Loucy (cell line): ENCODE measurements around the gene KCNK7.

Source experiments
- H2AFZ ChIP-seq: fragments of 200-600 bp; sonication (generic); 2 replicates; pipeline ENCODE4 v1.6.0; 2016; ENCODE audit warnings: antibody characterized with exemption, mild to moderate bottlenecking, low read length, moderate library complexity
- H3F3A ChIP-seq: fragments of 200-600 bp; 2 replicates; pipeline ENCODE4 v1.6.0; 2016; ENCODE audit warnings: antibody characterized with exemption, low read depth, mild to moderate bottlenecking
- H3K27me3 ChIP-seq: fragments of 200-600 bp; sonication (generic); 2 replicates; pipeline ENCODE4 v1.6.1; 2014; ENCODE audit warnings: low read length, mild to moderate bottlenecking; ENCODE audit not compliant: insufficient read depth, poor library complexity, severe bottlenecking
- H3K36me3 ChIP-seq: fragments of 200-600 bp; sonication (generic); 2 replicates; pipeline ENCODE4 v1.6.1; 2016; ENCODE audit warnings: low read length; ENCODE audit not compliant: insufficient read depth
- H3K4me1 ChIP-seq: fragments of 200-600 bp; sonication (generic); 2 replicates; pipeline ENCODE4 v1.5.1; 2014; ENCODE audit warnings: low read length, mild to moderate bottlenecking; ENCODE audit not compliant: insufficient read depth, poor library complexity, severe bottlenecking
- H3K4me2 ChIP-seq: fragments of 200-600 bp; sonication (generic); 2 replicates; pipeline ENCODE4 v1.6.0; 2014; ENCODE audit warnings: antibody characterized with exemption, low read length, low read depth, mild to moderate bottlenecking; ENCODE audit not compliant: poor library complexity, severe bottlenecking
- H3K4me3 ChIP-seq: fragments of 200-600 bp; sonication (generic); 2 replicates; pipeline ENCODE4 v1.5.1; 2014; ENCODE audit warnings: low read length, mild to moderate bottlenecking, mixed read lengths; ENCODE audit not compliant: poor library complexity, severe bottlenecking
- H3K79me2 ChIP-seq: fragments of 200-600 bp; sonication (generic); 2 replicates; pipeline ENCODE4 v1.6.1; 2014; ENCODE audit warnings: low read length; ENCODE audit not compliant: insufficient read depth
- H3K9ac ChIP-seq: fragments of 200-600 bp; sonication (generic); 2 replicates; pipeline ENCODE4 v1.6.0; 2014; ENCODE audit warnings: mild to moderate bottlenecking, low read depth, low read length, moderate library complexity; ENCODE audit not compliant: poor library complexity, severe bottlenecking
- H3K9me2 ChIP-seq: fragments of 200-600 bp; sonication (generic); replicated peaks from 2 replicates; pipeline ENCODE4 v1.6.1; 2016; ENCODE audit warnings: low read depth, low read length, mixed read lengths
- H3K9me3 ChIP-seq: fragments of 200-600 bp; sonication (generic); 2 replicates; pipeline ENCODE4 v1.6.1; 2014; ENCODE audit warnings: mild to moderate bottlenecking, antibody characterized with exemption, low read length, low read depth; ENCODE audit not compliant: insufficient read depth
- H4K20me1 ChIP-seq: fragments of 200-600 bp; sonication (generic); 2 replicates; pipeline ENCODE4 v1.6.0; 2014; ENCODE audit warnings: antibody characterized with exemption, low read length, mild to moderate bottlenecking; ENCODE audit not compliant: insufficient read depth, poor library complexity, severe bottlenecking
- CTCF ChIP-seq: fragments of 200-600 bp; sonication (generic); conservative IDR thresholded peaks from 2 replicates; pipeline ENCODE4 v1.5.1; 2014; ENCODE audit warnings: mild to moderate bottlenecking, antibody characterized with exemption, low read length
- EZH2phosphoT487 ChIP-seq: fragments of 200-600 bp; IDR thresholded peaks from 2 replicates; pipeline ENCODE4 v1.6.1; 2018; ENCODE audit warnings: antibody characterized with exemption, mild to moderate bottlenecking, moderate library complexity, borderline replicate concordance

The KCNK7 gene

GRCh38 chr11:65630215-65630614, 34.6 kb upstream of the KCNK7 start:
- Histone ChIP-seq H3F3A (no peaks in the 10 kb centered on the region), H4K20me1 (no peaks in the 10 kb centered on the region), H2AFZ (no peak overlapping the region), H3K79me2 (no peaks in the 10 kb centered on the region), H3K9me3 (no peaks in the 10 kb centered on the region), H3K4me2 (no peak overlapping the region), H3K27me3 (no peaks in the 10 kb centered on the region), H3K4me3 (no peak overlapping the region), H3K9me2 (no peaks in the 10 kb centered on the region), H3K4me1 (peaks cover 8% of the 10 kb centered on the region), H3K9ac (no peak overlapping the region), H3K36me3 (peaks cover 53% of the 10 kb centered on the region; the same call in 1 of the 2 replicates)
- TF ChIP-seq EZH2phosphoT487 (no peak), CTCF (no peak)

GRCh38 chr11:65629579-65629978, 34.0 kb upstream of the KCNK7 start:
- Histone ChIP-seq H3K79me2 (no peaks in the 10 kb centered on the region), H3K4me3 (no peak overlapping the region), H3K9ac (no peak overlapping the region), H3F3A (no peaks in the 10 kb centered on the region), H3K9me2 (no peaks in the 10 kb centered on the region), H3K4me1 (peaks cover 8% of the 10 kb centered on the region), H4K20me1 (no peaks in the 10 kb centered on the region), H3K4me2 (no peak overlapping the region), H2AFZ (no peak overlapping the region), H3K36me3 (peaks cover 48% of the 10 kb centered on the region; the same call in 1 of the 2 replicates), H3K9me3 (no peaks in the 10 kb centered on the region), H3K27me3 (no peaks in the 10 kb centered on the region)
- no peak for TF ChIP-seq CTCF
- TF ChIP-seq EZH2phosphoT487, result no peak

- Histone ChIP-seq H3F3A (no peaks in the 10 kb centered on the region), H3K9me2 (no peaks in the 10 kb centered on the region), H3K9me3 (no peaks in the 10 kb centered on the region), H3K9ac (no peak overlapping the region), H3K4me1 (no peaks in the 10 kb centered on the region), H3K4me3 (no peak overlapping the region), H2AFZ (no peak overlapping the region), H4K20me1 (no peaks in the 10 kb centered on the region), H3K36me3 (peaks cover 56% of the 10 kb centered on the region; the same call in 1 of the 2 replicates), H3K27me3 (no peaks in the 10 kb centered on the region), H3K79me2 (no peaks in the 10 kb centered on the region), H3K4me2 (no peak overlapping the region)
- TF ChIP-seq CTCF, result no peak
- no peak for TF ChIP-seq EZH2phosphoT487
These were observed 31.6 kb upstream of the KCNK7 start for GRCh38 chr11:65627202-65627601.
